GM19438 (cell line): ENCODE measurements around the gene RABGAP1.

Source experiments
- ATAC-seq: cut with Tn5 transposase; IDR thresholded peaks from one replicate; pipeline ENCODE4 v1.9.1; 2021; ENCODE audit warnings: low read depth; ENCODE audit not compliant: unreplicated experiment

The RABGAP1 gene

GRCh38 chr9:123003466-123003865, 62.6 kb downstream of the RABGAP1 start:
- ATAC-seq = no peak

- no peak for ATAC-seq
Measured at GRCh38 chr9:123005964-123006363, 65.1 kb downstream of the RABGAP1 start.

GRCh38 chr9:123007269-123007668, 66.4 kb downstream of the RABGAP1 start:
- no peak for ATAC-seq

- ATAC-seq = no peak
Measured at GRCh38 chr9:123008909-123009308, 68.1 kb downstream of the RABGAP1 start.

- ATAC-seq = no peak
Measured at GRCh38 chr9:123011380-123011779, 70.6 kb downstream of the RABGAP1 start.

GRCh38 chr9:123011878-123012528, 71.2 kb downstream of the RABGAP1 start:
- no peak for ATAC-seq

- no peak for ATAC-seq
Measured at GRCh38 chr9:123016631-123017030, 75.8 kb downstream of the RABGAP1 start.

- ATAC-seq = no peak
Measured at GRCh38 chr9:123020796-123021195, 80.0 kb downstream of the RABGAP1 start.

GRCh38 chr9:123026425-123026824, 85.6 kb downstream of the RABGAP1 start:
- ATAC-seq = no peak

- no peak for ATAC-seq
Measured at GRCh38 chr9:123027517-123027916, 86.7 kb downstream of the RABGAP1 start.

- ATAC-seq = no peak
Measured at GRCh38 chr9:123028136-123028535, 87.3 kb downstream of the RABGAP1 start.

- ATAC-seq = no peak
Measured at GRCh38 chr9:123028973-123029372, 88.2 kb downstream of the RABGAP1 start.

GRCh38 chr9:123031963-123032362, 91.1 kb downstream of the RABGAP1 start:
- ATAC-seq = no peak

GRCh38 chr9:123033352-123033751, 92.5 kb downstream of the RABGAP1 start, which contains the start of gene GPR21:
Gene GPR21, plus strand, starts transcription at chr9:123033667. Its CDS starts 900 bp downstream, at chr9:123034567.
- no peak for ATAC-seq

- ATAC-seq = no peak
Measured at GRCh38 chr9:123033864-123034601, 93.2 kb downstream of the RABGAP1 start.

GRCh38 chr9:123034881-123035510, 94.2 kb downstream of the RABGAP1 start:
- no peak for ATAC-seq

GRCh38 chr9:123035791-123036190, 95.0 kb downstream of the RABGAP1 start:
- ATAC-seq = no peak

- ATAC-seq = no peak
Measured at GRCh38 chr9:123036893-123037545, 96.2 kb downstream of the RABGAP1 start.

GRCh38 chr9:123039617-123040219, 98.9 kb downstream of the RABGAP1 start:
- ATAC-seq = no peak

GRCh38 chr9:123040801-123041200, 100.0 kb downstream of the RABGAP1 start:
- no peak for ATAC-seq

GRCh38 chr9:123041489-123041888, 100.7 kb downstream of the RABGAP1 start:
- no peak for ATAC-seq
